ENCODE results near the gene AQP3. TPM values are rescaled to one million over a fixed set of nuclear protein-coding genes. Genes with fewer than 3 reads are reported as not detected.
"Not testable (repeated sequence)": the region's sequence is repeated elsewhere in the genome, so short reads cannot be mapped to it uniquely, and the experiment has no call there.

AQP3 gene
- 1.6 TPM for total RNA-seq

DNA sequence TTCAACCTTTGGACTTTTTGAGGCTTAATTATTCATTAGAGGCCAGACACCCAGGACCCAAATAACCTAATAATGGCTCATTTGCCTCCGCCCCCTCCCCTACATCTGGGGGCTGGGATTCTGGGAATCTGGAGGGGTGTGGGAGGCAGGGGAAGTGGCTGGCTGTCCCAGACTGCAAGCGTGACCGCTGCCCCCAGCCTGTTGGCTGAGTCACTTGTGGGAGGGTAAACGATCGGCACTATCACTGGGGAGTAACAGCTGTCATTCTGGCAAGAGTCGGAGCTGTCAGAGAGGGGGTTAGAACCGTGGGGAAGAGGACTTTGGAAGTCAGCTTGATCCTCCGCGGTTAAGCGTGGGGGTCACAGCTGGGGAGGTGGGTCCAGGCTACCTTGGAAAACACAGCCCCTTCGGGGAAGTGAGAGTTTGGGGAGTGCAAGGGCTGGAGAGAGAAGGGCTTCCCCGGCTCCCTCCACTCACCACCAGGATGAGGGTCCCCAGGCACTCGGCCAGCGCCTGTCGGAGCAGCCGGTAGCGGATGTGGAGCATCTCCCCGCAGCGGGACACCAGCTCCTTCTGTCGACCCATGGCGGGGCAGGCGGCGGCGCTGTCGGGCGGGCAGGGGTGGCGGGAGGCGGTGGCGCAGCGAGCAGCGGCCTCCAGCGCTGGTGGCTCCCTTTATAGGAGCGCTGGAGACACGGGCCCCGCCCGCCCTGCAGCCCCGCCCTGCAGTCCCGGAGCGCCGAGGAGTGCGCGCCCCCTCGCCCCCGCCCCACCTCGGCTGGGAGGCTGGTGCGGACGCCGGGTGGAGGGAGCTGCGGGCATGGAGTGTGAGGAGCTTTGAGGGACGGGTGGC lies at the start of gene AQP3:
Gene AQP3 (minus strand): TSS at position 648 of the 853 bp plus-strand sequence. CDS start 63 bp downstream, at position 585.
- peak in 2 of 3 donors; percentile 60 to 64 for DNase-seq (ENCODE audit: low read depth in 2 of 3, low spot score in 2 of 3)

DNA sequence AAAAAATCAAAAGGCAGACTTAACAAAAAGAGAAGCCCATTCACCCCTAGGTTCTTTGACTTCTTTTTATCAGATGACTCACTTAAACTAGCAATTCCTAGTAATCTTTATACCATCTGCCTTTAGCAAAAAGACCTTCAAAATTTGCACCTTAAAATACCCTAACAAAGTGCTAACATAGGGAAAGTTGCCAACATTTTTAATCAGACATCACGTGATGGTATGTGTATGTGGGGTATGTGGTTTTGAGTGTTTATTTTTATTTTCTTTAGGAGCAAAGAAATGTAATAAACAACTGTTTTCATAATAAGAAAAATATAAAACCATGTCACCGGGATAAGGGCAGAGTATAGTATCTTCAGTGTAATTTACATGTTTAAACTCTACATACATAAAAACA lies 46.4 kb upstream of the AQP3 start:
- not testable (repeated sequence) for DNase-seq (ENCODE audit: low read depth in 2 of 3, low spot score in 2 of 3)

DNA sequence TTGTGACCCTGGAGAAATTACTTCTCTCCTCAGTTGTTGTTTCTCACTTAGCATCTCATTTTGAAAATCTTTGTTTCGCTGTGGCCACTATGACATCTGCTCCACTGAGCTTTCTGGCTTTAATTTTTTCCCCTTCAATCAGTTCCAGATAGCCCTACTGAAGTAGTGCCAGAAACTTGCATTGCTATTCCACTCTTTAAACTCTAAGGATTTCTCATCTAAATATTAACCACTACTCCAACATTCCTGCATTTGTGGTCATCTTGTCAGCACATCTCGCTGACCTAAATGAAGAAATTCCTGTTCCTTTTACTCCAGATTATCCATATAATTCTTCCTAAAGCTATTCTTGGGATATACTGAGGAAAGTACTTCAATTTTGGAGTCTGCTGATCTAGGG lies 41.7 kb upstream of the AQP3 start:
- DNase-seq (ENCODE audit: low read depth in 2 of 3, low spot score in 2 of 3): no peak

DNA sequence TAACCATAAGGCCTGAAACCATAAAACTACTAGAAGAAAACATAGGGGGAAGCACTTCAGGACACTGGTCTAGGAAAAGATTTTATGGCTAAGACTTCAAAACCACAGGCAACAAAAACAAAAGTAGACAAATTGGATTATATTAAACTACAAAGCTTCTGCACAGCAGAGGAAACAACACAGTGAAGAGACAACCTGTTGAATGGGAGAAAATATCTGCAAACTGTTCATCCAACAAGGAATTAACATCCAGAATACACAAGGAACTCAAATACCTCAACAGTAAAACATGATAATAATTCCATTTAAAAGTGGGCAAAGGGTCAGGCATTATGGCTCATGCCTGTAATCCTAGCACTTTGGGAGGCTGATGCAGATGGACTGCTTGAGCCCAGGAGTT lies 37.9 kb upstream of the AQP3 start:
- not testable (repeated sequence) for DNase-seq (ENCODE audit: low read depth in 2 of 3, low spot score in 2 of 3)

DNA sequence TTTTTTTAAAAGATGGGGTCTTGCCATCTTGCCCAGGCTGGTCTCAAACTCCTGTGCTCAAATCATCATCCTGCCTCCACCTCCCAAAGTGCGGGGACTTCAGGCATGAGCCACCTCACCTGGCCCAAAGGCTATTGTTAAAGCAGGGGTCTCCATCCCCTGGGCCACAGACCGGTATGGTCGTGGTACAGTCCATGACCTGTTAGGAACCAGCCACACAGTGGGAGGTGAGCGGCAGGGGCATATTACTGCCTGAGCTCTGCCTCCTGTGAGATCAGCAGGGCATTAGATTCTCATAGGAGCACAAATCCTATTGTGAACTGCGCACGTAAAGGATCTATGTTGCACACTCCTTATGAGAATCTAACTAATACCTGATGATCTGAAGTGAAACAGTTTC lies 33.6 kb upstream of the AQP3 start:
- no peak for DNase-seq (ENCODE audit: low read depth in 2 of 3, low spot score in 2 of 3)

DNA sequence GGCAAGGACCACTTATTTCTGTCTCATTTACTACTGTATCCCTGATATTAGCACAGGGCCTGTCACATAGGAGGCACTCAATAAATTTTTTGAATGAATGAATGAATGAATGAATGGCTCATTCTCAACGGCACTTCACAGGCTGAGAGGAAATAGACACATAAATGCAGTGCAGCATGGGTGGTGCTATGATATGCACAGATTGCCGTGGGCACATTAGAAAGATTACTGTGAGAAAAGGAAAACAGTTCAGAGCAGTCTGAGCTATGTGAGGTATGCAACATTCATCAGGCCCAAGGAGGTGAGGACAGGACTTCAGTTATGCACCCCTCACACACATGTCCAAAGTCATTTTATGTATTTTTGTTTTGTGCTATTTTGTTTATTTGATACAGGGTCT lies 32.7 kb upstream of the AQP3 start:
- no peak for DNase-seq (ENCODE audit: low read depth in 2 of 3, low spot score in 2 of 3)

DNA sequence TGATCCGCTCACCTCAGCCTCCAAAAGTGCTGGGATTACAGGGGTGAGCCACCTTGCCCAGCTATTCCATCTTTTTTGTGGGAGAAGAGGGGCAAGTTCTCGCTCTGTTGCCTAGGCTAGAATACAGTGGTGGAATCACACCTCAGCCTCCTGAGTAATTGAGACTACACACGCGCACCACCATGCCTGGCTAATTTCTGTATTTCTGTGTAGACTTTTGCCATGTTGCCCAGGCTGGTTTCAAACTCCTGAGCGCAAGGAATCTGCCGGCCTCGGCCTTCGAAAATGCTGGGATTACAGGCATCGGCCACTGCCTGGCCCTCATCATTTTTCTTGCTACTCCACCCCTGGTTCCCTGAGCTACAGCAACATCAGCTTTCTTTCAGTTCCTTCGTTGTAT lies 29.1 kb upstream of the AQP3 start:
- DNase-seq (ENCODE audit: low read depth in 2 of 3, low spot score in 2 of 3): no peak

DNA sequence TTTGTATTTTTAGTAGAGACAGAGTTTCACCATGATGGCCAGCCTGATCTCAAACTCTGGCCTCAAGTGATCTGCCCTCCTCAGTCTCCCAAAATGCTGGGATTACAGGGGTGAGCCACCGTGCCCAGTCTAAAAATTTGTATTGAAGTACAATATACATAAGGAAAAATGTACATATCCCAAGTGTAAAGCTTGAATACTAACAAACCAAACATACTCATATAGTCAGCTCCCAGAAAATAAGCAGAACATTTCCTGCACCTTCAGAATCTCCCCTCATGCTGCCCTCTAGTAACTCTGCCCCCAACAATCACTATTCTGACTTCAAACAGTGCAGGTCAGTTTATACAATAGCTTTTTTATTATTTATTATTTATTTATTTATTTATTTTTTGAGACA lies 28.0 kb upstream of the AQP3 start:
- no peak for DNase-seq (ENCODE audit: low read depth in 2 of 3, low spot score in 2 of 3)

DNA sequence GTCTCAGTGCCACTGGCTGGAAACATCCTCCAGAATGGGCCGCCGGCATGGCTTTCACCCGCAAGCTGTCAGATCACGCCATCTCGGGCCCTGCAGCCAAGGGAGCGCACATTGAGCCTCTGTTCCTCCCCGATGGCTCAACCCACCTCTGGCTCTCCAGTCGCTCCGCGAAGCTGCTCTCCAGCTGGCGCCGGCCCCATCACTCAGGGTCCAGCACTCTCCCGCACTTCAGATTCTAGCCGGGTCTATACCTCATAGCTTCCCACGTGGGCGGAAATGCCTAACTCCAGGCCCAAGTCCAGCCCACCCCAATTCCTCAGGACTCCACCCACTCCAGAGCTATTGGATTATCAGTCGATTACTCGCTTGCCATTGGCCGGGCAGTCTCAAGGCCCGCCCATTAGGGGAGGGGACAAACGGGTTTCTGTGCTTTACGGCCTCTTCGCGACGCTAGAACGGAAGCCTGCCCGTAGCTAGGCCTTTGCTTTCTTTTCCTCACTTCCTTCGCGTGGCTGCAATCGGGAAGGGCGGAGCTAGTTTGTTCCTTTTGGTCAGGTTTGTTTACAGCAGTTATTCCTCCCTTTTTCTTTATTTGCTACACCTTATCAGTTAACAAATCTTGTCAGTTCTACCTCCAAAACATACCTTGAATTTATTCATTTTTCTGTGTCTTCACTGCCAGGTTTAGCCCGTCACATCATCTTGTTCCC lies 26.4 kb upstream of the AQP3 start, which contains the start of gene NOL6:
Gene NOL6 (minus strand): TSS at position 282 of the 710 bp plus-strand sequence. CDS start 82 bp downstream, at position 200.
- DNase-seq (ENCODE audit: low read depth in 2 of 3, low spot score in 2 of 3): peak; percentile 92 to 100 (median 99)

DNA sequence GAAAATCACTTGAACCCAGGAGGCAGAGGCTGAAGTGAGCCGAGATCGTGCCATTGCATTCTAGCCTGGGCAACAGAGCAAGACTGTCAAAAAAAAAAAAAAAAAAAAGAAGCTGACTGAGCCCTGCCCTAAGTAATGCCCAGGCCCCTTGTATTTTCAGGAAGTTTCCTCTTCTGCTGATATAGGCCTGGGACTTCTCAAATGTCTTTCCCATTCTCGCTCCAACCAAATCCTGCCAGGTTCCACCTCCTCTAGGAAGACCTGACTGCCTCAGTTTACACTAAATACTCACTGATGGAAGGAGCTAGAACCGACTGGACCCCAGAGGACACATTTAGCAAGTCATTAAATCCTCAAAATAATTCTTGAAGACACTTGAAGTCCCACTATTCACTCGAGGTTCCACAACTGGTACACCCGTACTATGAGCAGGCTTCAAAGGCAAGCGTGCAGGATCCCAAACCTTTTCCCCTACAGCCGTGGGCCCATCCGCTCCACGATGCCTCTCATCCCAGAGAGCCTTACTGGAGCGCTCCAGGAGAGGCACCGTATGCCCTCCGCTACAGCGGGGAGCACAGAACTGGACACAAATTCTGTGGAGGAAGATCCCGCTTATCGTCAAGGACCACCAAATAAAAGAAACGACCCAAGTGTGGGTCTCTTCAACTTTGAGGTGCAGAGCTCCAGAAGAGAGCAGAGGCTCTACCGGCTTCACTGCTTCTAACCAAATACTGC lies 25.7 kb upstream of the AQP3 start:
- no peak for DNase-seq (ENCODE audit: low read depth in 2 of 3, low spot score in 2 of 3)

DNA sequence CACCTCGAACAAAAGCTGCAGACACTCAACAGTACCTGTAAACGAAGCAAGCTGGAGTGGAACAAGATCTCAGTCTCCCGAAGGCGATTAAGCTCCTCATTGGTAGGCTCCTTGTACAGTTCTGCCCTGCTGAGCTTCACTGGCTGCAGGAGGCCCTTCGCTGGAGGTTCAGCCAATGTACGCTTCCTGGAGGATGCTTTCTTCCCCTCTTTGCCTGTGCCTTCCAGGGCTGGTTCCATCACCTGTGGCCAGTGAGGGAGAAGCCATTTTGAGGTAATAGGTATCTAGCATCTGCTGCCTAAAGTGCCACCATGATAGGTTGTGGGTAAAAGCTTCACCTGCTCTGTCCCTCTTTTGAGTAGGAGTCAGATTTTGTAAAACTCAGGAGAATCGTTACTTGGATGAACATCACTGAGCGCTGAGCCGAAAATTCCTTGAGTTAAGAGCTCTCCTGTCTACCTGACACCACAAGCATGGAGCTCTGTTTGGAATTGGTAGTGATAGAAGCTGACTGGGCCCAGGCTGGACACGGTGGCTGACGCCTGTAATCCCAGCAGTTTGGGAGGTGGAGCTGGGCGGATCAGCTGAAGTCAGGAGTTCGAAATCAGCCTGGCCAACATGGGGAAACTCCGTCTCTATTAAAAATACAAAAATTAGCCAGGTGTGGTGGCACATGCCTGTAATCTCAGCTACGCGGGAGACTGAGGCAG lies 24.9 kb upstream of the AQP3 start:
- no peak for DNase-seq (ENCODE audit: low read depth in 2 of 3, low spot score in 2 of 3)

DNA sequence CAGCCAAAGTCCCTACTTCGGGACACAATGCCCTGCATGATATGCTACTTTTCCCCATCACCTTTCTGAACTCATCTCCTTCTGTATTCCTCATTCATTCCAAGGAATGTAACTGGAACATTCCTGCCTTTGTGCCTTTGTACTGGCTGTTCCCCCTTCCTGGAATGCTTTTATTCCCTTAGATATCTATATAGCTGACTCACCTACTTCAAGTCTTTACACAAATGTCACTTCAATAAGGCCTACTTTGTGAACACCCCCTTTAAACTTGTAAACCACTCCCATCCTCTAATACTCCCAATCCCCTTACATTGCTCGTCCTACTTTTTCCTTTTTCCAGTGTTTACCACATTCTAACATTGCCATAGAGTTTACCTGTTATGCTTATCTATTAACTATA lies 24.0 kb upstream of the AQP3 start:
- DNase-seq (ENCODE audit: low read depth in 2 of 3, low spot score in 2 of 3): no peak

DNA sequence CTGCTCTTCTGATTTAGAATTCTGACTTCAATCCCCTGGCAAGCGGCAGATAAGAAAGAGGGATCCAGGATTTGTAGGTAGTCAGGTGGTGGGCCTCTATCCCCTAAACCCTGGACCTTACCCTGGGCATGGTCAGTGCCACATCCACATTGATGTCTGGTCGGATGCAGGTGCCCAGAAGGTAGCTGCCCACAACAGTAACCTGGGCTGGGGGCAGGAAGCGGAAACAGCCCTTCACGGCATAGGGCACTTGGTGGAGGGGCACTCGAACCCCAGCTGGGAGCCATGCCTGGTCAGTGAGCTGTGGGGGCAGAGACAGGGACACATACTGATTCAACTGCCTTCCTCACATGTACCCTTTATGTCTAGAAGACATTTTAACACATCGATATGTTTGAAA lies 22.5 kb upstream of the AQP3 start:
- DNase-seq (ENCODE audit: low read depth in 2 of 3, low spot score in 2 of 3): no peak

DNA sequence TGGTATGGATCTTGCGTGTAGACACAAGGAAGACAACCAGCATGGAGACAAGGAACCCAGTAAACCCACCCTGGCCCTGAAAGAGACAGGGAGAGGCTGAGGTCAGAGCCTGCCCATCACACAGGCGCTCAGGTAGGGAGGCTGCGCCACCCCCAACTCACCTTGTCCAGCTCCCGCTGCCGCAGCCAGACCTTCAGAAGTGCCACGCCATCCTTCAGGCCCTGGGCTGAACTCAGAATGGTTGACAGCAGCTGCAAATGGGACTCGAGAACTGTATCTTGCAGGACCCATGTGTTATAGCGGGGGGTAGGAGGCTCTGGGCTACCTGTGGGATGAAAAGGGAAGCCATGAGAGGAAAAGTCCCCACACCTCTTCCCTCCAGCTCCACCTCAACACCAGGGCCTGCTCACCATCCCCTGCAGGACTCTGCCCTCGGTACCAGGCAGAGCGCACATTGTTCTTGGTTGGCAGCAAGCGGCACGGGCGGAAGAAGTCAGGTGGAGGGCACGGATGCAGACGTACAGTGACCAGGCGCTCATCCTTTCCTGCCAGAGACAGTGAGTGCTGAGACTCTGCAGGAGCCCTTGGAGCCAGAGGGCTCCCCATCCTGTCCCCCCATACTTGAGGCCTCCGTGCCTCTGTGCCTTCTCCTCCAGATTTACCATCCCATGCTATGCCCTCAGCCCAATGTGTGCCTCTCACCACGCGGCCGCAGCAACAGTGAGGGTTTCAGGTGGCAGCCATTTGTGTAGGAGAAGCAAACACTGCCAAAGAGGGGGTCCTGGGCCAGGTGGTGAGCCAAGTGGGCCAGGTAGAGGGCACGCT lies 21.6 kb upstream of the AQP3 start:
- no peak for DNase-seq (ENCODE audit: low read depth in 2 of 3, low spot score in 2 of 3)

DNA sequence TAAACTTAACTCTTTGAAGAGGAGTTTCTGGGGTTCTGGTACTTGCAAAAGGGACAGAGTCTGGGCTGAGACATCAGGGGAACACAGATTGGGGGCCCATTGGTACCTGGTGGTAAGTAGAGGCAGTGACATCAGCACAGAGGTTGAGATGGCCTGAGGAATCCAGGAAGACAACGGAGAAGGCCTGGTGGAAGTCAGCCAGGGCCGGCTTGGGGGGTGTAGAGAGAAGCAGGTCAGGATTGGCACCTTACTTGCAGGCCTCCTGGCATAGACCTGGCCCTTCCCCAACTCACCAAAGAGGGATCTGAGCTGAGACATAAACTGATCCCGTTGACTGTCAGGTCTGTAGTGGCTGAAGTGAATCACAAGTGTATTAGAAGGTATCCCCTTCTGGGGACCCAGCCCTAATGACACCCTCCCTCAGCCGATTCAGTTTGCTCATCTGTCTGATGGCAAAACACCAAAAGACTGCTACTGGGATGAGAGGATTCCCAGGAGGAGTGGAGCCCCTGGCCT lies 20.9 kb upstream of the AQP3 start:
- no peak for DNase-seq (ENCODE audit: low read depth in 2 of 3, low spot score in 2 of 3)

DNA sequence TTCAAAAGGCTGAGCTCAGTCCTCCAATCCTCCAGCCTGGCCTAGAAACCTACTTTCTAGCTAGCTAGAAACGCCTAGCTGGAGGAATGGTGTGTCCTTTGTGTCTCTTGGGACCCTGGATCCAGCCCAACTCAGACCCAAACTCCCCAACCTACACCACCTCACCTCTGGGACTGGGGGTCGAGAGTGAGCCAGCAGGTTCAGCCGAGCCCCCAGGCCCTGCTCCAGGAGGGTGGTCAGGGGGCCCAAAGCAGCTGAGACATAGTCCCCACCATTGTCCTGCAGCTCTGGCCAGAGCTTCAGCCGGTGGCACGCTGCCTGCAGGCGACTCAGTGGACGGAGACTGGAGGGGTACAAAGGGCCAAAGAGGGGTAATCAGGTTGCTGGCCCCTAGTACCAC lies 20.1 kb upstream of the AQP3 start:
- no peak for DNase-seq (ENCODE audit: low read depth in 2 of 3, low spot score in 2 of 3)

DNA sequence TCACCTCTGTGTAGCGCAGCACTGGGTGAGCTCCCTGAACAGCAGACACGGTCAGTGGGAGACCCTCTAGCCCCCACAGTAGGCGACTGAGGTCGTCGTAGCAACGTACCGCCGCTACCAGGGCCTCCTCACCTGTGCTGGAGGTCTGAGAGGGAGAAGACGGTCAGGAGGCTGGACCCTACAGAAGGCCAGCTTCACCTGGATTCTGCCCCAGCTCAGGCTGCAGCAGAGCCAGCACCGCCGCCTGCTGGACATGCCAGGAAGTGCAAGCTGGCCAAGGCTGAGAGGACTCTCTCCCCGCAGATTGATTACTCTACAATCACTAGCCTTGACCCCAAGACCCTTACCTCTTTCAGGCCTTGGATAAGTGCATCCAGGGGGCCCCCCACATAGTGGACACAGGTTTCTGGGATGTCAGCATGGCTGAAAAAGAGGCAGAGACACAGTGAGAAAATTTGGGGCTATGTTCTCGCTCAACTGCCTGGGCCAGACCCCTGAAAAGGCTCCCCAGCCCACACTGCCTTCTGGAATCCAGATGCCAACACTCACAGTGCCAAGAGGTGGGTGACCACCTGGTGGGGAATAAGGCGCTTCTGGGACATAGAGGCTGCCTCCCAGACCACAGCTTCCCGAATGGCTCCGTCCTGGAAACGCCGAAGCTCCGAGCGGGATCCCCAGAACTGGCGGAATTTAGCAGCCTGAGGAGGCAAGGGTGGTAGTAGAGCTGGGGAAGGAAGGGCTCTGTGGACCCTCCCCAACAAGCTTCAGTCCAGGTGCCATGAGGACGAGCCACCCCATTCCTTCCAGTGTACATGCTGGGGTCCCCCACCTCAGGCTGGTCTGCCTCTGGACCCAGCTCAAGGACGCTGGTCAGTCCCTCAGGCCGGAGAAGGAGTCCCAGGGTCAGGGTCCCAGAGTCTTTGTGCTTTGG lies 19.4 kb upstream of the AQP3 start:
- peak in 1 of 3 donors; percentile 56 for DNase-seq (ENCODE audit: low read depth in 2 of 3, low spot score in 2 of 3)
